Measurements from ENCODE around the gene DYNLRB1.

- TF ChIP-seq POLR2A (IDR thresholded peaks at IDR 0.05): no peak
- no peak for TF ChIP-seq CTCF (IDR thresholded peaks at IDR 0.05)
Observed at GRCh38 chr20:34566978-34567891, 51.0 kb downstream of the DYNLRB1 start.
